Esophagus (tissue), 2 donors: ENCODE results near the gene OR10V1. TPM values are rescaled to one million over a fixed set of nuclear protein-coding genes. Genes with fewer than 3 reads are reported as not detected.
"Not testable (repeated sequence)": the region's sequence is repeated elsewhere in the genome, so short reads cannot be mapped to it uniquely, and the experiment has no call there.

Experiments
- H3K27ac ChIP-seq, 2 donors: one replicate each; pipeline ENCODE4 v1.5.1; 2013; ENCODE audit warnings: low read depth in 2 of 2, mild to moderate bottlenecking in 2 of 2, inconsistent platforms in 1 of 2, low read length in 1 of 2, moderate library complexity in 1 of 2
- H3K27me3 ChIP-seq, 2 donors: one replicate each; pipeline ENCODE4 v1.6.1; 2013; ENCODE audit warnings: low read length in 2 of 2, control low read depth in 1 of 2, mild to moderate bottlenecking in 1 of 2; ENCODE audit not compliant: insufficient read depth in 2 of 2, control insufficient read depth in 1 of 2
- H3K36me3 ChIP-seq, 2 donors: one replicate each; pipeline ENCODE4 v1.6.1; 2013; ENCODE audit warnings: low read length in 1 of 2; ENCODE audit not compliant: control insufficient read depth in 2 of 2, insufficient read depth in 2 of 2
- H3K4me1 ChIP-seq, 2 donors: one replicate each; pipeline ENCODE4 v1.6.1; 2013; ENCODE audit warnings: low read length in 1 of 2; ENCODE audit not compliant: control insufficient read depth in 2 of 2, insufficient read depth in 2 of 2
- H3K4me3 ChIP-seq, 2 donors: one replicate each; pipeline ENCODE4 v1.5.1; 2013; ENCODE audit warnings: low read length in 2 of 2, mild to moderate bottlenecking in 2 of 2, low read depth in 1 of 2, moderate library complexity in 1 of 2
- H3K9me3 ChIP-seq, 2 donors: one replicate each; pipeline ENCODE4 v1.6.1; 2013; ENCODE audit warnings: mild to moderate bottlenecking in 2 of 2, low read depth in 1 of 2, low read length in 1 of 2, moderate library complexity in 1 of 2; ENCODE audit not compliant: control insufficient read depth in 2 of 2, insufficient read depth in 1 of 2
- WGBS, 2 donors: extraction: QIAGEN DNeasy Blood & Tissue Kit; methylation state at CpG; one replicate each; pipeline ENCODE4 v1.1.7; 2013; 5-methylcytosine and 5-hydroxymethylcytosine counted together
- polyA plus RNA-seq, 2 donors: library from polyadenylated mRNA; stranded (reverse); fragments of 200-250 nt; gene quantifications; one replicate each; pipeline ENCODE4 v1.2.3, GENCODE V29; 2013
- donor health status: healthy with polysubstance abuse.
- donor health status: Bipolar disorder and iron deficiency.

OR10V1 gene
- polyA plus RNA-seq, 2 donors: not detected

DNA sequence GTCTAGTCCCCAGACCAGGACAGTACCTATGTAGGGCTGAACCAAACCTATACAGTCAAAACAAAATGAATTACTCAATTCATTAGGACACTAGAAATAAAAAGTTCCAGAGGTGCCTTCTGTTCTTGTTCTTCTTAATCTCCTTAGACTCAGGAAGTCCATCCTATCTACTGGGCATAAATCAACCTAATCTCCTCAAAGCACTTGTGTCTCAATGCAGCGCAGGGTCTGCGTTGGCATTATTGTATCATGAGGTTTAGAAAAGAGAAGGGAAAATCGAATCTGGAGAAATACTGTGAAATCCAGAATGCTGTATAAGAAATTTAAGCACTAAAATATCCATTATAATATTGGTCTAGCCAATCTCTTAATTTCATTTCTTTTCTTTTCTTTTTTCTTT lies 2.4 kb upstream of the OR10V1 start:
- no peaks in the 10 kb centered on the region for H3K4me1 ChIP-seq
- H3K27ac ChIP-seq: no peak overlapping the region
- 71 to 76% methylated on average over 3 of the region's 3 CpGs for WGBS, 2 donors
- no peaks in the 10 kb centered on the region for H3K36me3 ChIP-seq
- no peak overlapping the region for H3K4me3 ChIP-seq
- H3K9me3 ChIP-seq: no peaks in the 10 kb centered on the region
- no peaks in the 10 kb centered on the region for H3K27me3 ChIP-seq

DNA sequence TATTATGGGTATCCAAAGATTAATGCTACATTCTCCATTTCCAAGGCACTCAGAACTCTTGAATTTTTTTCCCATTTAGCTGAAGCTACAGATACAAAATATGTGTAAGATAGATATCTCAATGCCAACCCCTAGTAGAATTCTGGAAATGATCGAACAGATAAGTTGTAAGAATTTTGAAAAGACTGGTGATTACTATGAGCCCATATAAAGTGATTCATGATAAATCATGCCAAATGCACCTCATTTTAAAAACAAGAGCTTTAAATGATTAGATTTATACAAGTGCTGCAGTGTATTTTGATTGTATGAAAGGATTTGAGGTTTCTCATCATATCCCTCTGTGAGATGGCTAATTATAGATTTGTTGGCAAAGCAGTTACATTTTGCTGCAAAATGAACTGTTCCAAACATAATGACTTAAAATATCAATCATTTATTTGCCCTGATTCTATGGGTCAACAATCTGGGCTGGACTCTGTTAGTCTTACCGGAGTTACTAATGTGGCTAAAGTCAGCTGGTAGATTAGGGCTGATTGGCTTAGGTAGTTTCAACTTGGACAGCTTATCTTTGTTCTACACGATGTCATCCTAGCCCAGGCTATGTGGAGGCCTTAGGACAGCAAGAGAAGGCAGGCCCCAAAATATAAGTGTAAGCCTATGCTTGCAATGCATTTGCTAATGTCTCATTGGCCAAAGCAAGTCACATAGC lies 3.4 kb downstream of the OR10V1 start:
- no peaks in the 10 kb centered on the region for H3K4me1 ChIP-seq
- no peaks in the 10 kb centered on the region for H3K27me3 ChIP-seq
- no peaks in the 10 kb centered on the region for H3K36me3 ChIP-seq
- WGBS, 2 donors: 50 to 62% methylated on average over 3 of the region's 3 CpGs
- no peak overlapping the region for H3K27ac ChIP-seq
- no peak overlapping the region for H3K4me3 ChIP-seq
- H3K9me3 ChIP-seq: no peaks in the 10 kb centered on the region

DNA sequence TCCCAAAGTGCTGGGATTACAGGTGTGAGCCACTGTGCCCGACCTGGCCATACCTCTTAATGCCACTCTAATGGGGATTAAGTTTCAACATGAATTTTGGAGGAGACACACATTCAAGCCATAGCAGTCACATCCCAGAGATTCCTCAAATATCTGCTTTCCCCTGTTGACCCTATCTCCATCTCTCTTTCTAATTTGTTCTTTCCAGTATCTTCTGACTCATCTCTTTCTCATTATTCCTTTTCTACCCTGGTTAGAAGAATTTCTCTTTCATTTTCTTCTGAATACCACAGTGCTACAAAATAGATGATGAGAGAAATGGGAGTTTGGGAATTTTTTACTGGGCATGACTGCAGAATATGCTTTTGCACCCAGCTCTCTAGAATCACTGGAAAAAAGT lies 5.1 kb downstream of the OR10V1 start:
- H3K27ac ChIP-seq: no peak overlapping the region
- no peaks in the 10 kb centered on the region for H3K36me3 ChIP-seq
- no peaks in the 10 kb centered on the region for H3K9me3 ChIP-seq
- WGBS, 2 donors: 62 to 63% methylated on average over 1 of the region's 1 CpG
- H3K27me3 ChIP-seq: no peaks in the 10 kb centered on the region
- no peaks in the 10 kb centered on the region for H3K4me1 ChIP-seq
- no peak overlapping the region for H3K4me3 ChIP-seq

DNA sequence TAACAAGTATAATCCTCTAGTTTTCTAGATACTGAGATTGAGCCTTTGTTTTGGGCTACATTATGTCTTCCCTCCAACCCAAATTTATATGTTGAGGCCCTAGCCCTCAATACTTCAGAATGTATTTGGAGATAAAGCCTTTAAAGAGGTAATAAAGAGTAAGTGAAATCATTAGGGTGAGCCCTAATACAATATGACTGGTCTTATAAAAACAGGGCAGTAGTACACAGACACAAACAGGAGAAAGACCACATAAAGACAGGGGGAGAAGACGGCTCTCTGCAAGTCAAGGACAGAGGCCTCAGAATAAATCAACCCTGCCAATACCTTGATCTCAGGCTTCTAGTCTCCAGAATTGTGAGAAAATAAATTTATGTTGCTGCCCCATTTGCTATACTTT lies 6.3 kb downstream of the OR10V1 start:
- WGBS, 2 donors: 63 to 80% methylated on average over 1 of the region's 1 CpG
- H3K36me3 ChIP-seq: no peaks in the 10 kb centered on the region
- H3K27me3 ChIP-seq: no peaks in the 10 kb centered on the region
- no peak overlapping the region for H3K27ac ChIP-seq
- H3K4me3 ChIP-seq: no peak overlapping the region
- H3K9me3 ChIP-seq: no peaks in the 10 kb centered on the region
- no peaks in the 10 kb centered on the region for H3K4me1 ChIP-seq

DNA sequence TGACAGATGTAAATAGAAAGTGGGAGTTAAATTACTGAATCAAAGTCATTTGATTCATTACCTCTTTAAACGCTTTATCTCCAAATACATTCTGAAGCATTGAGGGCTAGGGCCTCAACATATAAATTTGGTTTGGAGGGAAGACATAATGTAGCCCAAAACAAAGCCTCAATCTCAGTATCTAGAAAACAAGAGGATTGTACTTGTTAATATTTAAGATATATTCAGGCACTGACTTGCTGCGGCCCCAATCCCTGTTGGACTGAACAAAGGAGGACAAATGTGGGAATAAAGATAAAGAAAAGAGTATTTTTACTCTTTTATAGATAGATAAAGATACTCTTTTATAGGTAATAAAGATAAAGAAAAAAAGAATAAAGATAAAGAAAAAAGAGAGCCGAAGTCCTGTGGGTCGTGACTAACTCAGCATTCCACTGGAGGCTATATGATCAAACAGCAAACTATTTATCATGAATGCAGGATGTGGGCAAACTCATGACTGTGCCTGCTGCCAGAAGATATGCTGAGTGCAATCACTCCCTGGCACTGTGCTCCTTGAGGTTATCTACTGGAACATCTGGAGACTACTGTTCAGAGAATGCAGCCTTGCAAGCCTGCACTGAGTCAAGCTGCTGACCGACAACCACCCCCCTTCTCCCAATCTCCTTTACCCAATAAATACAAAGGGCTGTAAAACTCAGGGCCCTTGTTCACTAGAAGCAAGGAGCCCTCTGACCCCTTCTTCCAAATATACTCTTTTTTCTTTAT lies 6.9 kb downstream of the OR10V1 start:
- 67 to 68% methylated on average over 5 of the region's 5 CpGs for WGBS, 2 donors
- Histone ChIP-seq H3K9me3 (no peaks in the 10 kb centered on the region), H3K27ac (no peak overlapping the region)

DNA sequence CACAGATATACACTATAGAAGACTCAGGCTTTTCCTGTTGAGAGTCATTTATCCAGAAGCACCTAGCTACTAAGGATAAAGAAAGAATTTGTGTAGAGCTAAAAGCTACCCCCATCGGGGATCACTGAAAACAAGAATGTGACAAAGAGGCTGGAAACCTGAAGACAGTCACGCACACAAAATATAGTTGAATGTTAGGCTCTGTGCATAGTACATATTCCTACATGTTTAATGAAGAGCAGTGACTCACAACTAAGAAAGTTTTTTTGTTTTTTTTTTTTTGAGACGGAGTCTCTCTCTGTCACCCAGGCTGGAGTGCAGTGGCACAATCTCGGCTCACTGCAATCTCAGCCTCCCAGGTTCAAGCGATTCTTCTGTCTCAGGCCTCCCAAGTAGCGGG lies 8.4 kb downstream of the OR10V1 start:
- WGBS, 2 donors: 89% methylated on average over 6 of the region's 6 CpGs
- Histone ChIP-seq H3K4me3 (no peak overlapping the region), H3K9me3 (no peaks in the 10 kb centered on the region), H3K27ac (no peak overlapping the region), H3K36me3 (no peaks in the 10 kb centered on the region), H3K4me1 (no peaks in the 10 kb centered on the region), H3K27me3 (no peaks in the 10 kb centered on the region)

More for the DNA sequence above, 6.9 kb downstream of the OR10V1 start:
- Histone ChIP-seq H3K4me3 (no peak overlapping the region), H3K27me3 (no peaks in the 10 kb centered on the region), H3K36me3 (no peaks in the 10 kb centered on the region), H3K4me1 (no peaks in the 10 kb centered on the region)

DNA sequence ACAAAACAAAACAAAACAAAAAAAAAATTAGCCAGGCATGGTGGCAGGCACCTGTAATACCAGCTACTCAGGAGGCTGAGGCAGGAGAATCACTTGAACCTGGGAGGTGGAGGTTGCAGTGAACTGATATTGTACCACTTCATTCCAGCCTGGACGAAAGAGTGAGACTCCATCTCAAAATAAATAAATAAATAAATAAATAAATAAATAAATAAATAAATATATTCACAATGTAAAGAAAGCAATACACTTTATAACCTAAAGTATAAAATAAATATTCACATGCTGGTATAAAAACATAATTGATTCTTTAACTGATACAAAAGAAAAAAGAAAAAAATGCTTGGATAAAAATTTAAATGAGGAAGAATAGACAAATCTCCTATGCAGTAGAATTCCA lies 10.1 kb downstream of the OR10V1 start:
- H3K4me3 ChIP-seq, H3K27ac ChIP-seq, H3K4me1 ChIP-seq, H3K36me3 ChIP-seq, H3K27me3 ChIP-seq, H3K9me3 ChIP-seq: not testable (repeated sequence)
- 85 to 86% methylated on average over 1 of the region's 1 CpG for WGBS, 2 donors

DNA sequence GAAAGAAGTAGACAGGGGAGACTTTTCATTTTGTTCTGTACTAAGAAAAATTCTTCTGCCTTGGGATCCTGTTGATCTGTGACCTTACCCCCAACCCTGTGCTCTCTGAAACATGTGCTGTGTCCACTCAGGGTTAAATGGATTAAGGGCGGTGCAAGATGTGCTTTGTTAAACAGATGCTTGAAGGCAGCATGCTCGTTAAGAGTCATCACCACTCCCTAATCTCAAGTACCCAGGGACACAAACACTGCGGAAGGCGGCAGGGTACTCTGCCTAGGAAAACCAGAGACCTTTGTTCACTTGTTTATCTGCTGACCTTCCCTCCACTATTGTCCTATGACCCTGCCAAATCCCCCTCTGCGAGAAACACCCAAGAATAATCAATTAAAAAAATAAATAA lies 13.5 kb downstream of the OR10V1 start:
- H3K36me3 ChIP-seq, H3K27ac ChIP-seq, H3K4me3 ChIP-seq, H3K27me3 ChIP-seq, H3K4me1 ChIP-seq, H3K9me3 ChIP-seq: not testable (repeated sequence)
- 69 to 79% methylated on average over 4 of the region's 5 CpGs for WGBS, 2 donors

DNA sequence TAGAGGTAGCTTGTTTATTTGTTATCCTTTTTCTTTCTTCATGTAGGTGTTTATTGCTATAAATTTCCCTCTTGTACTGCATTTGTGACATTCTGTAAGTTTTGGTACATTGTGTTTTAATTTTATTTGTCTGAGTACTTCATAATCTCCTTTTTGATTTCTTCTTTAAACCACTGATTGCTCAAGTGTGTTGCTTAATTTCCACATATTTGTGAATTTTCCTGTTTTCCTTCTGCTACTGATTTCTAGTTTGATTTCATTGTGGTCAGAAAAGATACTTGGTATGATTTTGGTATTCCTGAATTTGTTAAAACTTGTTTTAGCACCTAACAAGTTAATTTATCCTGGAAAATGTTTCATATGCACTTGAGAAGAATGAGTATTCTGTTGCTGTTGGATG lies 15.1 kb downstream of the OR10V1 start:
- H3K36me3 ChIP-seq: no peaks in the 10 kb centered on the region
- H3K9me3 ChIP-seq: no peaks in the 10 kb centered on the region
- no peak overlapping the region for H3K27ac ChIP-seq
- H3K4me3 ChIP-seq: no peak overlapping the region
- H3K27me3 ChIP-seq: no peaks in the 10 kb centered on the region
- H3K4me1 ChIP-seq: no peaks in the 10 kb centered on the region

DNA sequence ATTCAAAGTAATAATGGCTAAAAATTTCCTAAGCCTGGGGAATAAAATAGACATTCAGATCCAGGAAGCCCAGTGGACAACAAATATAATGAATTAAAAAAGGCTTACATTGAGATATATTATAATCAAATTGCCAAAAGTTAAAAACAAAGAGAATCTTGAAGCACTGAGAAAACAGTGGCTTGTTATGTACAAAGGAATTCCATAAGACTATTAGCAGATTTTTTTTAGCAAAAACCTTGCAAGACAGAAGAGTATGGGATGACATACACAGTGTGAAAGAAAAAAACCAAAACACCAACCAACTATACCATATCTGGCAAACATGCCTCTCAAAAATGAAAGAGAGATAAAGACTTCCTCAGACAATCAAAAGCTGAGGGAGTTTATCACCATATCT lies 20.7 kb downstream of the OR10V1 start:
- H3K9me3 ChIP-seq: no peaks in the 10 kb centered on the region
- H3K4me3 ChIP-seq: no peak overlapping the region
- no peaks in the 10 kb centered on the region for H3K36me3 ChIP-seq
- H3K4me1 ChIP-seq: no peaks in the 10 kb centered on the region
- no peak overlapping the region for H3K27ac ChIP-seq
- no peaks in the 10 kb centered on the region for H3K27me3 ChIP-seq
